ENCODE results near the gene DIDO1.

The DIDO1 gene

GRCh38 chr20:62949962-62950361 is 23.7 kb upstream of the DIDO1 start:
- Histone ChIP-seq H2BK12ac (ENCODE audit: low read length in 2 of 2) (no peak overlapping the region), H4K8ac (ENCODE audit: low read length) (no peak overlapping the region), H2AK5ac (ENCODE audit: low read length, severe bottlenecking) (no peak overlapping the region), H3K4me3 (ENCODE audit: insufficient read depth in 1 of 2, low read depth in 1 of 2, low read length in 2 of 2) (no peak overlapping the region), H2AFZ (ENCODE audit: low read depth, low read length) (no peak overlapping the region), H3K27me3 (ENCODE audit: control insufficient read depth in 1 of 2, insufficient read depth in 1 of 2, low read length in 2 of 2) (no peaks in the 10 kb centered on the region), H2BK15ac (ENCODE audit: low read depth, poor library complexity, severe bottlenecking) (no peak overlapping the region), H2BK5ac (ENCODE audit: low read depth, low read length, poor library complexity, severe bottlenecking) (no peak overlapping the region), H3K79me1 (replicated peaks; ENCODE audit: low read length, poor library complexity, severe bottlenecking) (peaks cover 26% of the 10 kb centered on the region), H3K23ac (ENCODE audit: low read length in 2 of 2) (no peak overlapping the region), H3K9me3 (ENCODE audit: control insufficient read depth, low read length) (peaks cover 6% of the 10 kb centered on the region), H3K18ac (ENCODE audit: low read depth in 1 of 2, low read length in 2 of 2) (no peak overlapping the region), H2BK120ac (ENCODE audit: low read depth, low read length) (no peak overlapping the region), H4K91ac (ENCODE audit: low read length) (no peak overlapping the region), H3K9ac (ENCODE audit: low read length) (no peak overlapping the region), H3K27ac (ENCODE audit: low read length, poor library complexity, severe bottlenecking) (no peak overlapping the region), H3K4me2 (ENCODE audit: low read length, poor library complexity, severe bottlenecking) (no peak overlapping the region), H3K36me3 (ENCODE audit: control insufficient read depth in 1 of 2, insufficient read depth in 2 of 2, low read depth in 1 of 2, low read length in 2 of 2) (peaks cover 53 to 60% of the 10 kb centered on the region in 2 experiments), H3K4me1 (ENCODE audit: control insufficient read depth, insufficient read depth, low read depth, low read length) (peaks cover 20% of the 10 kb centered on the region), H3K4ac (ENCODE audit: low read depth in 1 of 2, low read length in 2 of 2) (no peak overlapping the region), H3K14ac (ENCODE audit: low read length in 2 of 2) (no peak overlapping the region)
- 95% methylated on average over 12 of the region's 12 CpGs for WGBS
- DNase-seq: no peak

DNA sequence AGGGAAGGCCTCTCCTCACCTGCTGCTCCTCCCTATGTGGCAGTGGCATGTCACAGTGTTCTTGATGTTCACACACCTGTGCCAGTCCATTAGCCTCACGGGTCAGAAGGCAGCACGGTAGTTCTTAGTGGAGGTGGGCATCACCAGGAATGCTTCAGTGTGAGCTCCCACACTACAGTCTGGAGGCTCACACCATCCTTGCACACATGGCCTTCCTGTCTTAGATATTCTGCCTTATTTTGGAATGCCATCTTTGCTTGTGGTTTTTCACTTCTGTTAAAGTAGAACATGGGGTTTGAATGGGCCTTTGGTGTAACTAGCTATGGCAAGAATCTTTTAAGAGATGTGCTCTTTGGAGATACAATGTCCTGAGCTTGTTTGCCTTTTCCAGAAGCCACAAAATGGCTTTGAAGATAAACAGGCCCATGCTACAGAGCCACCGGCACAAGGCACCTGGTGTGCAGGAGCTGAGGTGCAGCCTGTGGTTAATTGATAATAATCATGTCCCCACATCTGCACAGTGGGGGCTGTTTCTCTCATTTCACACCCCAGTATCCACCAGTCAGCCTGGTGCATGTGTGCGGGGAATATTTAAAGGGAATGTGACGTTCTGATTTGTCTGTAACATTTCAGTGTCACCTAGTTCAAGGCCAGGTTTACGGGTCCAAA is 23.0 kb upstream of the DIDO1 start:
- WGBS: 91% methylated on average over 6 of the region's 6 CpGs

DNA sequence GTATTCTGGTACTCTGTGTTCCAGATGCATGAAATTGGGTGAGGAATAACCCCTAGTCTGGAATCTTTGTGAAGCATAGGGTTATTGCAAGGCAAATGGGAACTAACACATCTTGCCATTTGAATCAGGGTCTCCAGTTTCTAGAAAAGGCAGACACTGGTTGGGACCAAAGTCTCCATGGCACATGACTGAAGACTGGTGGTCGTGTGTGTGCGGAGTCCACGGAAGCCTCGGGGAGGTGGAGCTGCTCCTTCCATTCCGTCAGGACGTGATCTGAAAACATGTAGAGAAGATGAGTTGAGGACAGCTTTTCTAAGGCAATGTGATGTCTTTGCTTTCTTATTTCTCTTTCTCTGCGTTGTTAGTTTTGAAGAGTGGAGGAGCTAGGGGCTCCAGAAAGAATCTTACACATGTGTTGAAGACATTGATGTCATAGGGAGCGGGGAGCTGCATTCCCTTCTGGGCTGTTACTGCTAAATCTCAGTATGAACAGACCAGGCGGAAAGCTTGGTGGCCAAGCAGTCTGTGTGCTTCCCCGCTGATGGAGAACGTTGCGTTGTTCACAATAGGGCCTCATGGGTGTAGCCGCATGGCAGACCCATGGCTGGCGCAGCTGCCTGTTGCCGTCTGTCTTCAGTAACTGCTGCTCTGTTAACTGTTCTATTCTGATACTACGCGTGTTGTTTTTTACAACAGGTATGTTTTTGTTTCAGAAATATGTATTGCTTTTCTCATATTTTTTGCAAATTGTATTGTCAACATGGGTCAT is 21.4 kb upstream of the DIDO1 start:
- Histone ChIP-seq H2BK15ac (ENCODE audit: low read depth, poor library complexity, severe bottlenecking) (no peak overlapping the region), H3K9me3 (ENCODE audit: control insufficient read depth, low read length) (peaks cover 6% of the 10 kb centered on the region), H2AK5ac (ENCODE audit: low read length, severe bottlenecking) (no peak overlapping the region), H2AFZ (ENCODE audit: low read depth, low read length) (no peak overlapping the region), H3K23ac (ENCODE audit: low read length in 2 of 2) (no peak overlapping the region), H3K36me3 (ENCODE audit: control insufficient read depth in 1 of 2, insufficient read depth in 2 of 2, low read depth in 1 of 2, low read length in 2 of 2) (peaks cover 68 to 83% of the 10 kb centered on the region in 2 experiments), H3K79me1 (replicated peaks; ENCODE audit: low read length, poor library complexity, severe bottlenecking) (peaks cover 39% of the 10 kb centered on the region), H3K27ac (ENCODE audit: low read length, poor library complexity, severe bottlenecking) (no peak overlapping the region), H2BK120ac (ENCODE audit: low read depth, low read length) (no peak overlapping the region), H2BK12ac (ENCODE audit: low read length in 2 of 2) (no peak overlapping the region), H3K4me2 (ENCODE audit: low read length, poor library complexity, severe bottlenecking) (no peak overlapping the region), H4K8ac (ENCODE audit: low read length) (no peak overlapping the region), H2BK5ac (ENCODE audit: low read depth, low read length, poor library complexity, severe bottlenecking) (no peak overlapping the region), H3K9ac (ENCODE audit: low read length) (no peak overlapping the region), H4K91ac (ENCODE audit: low read length) (no peak overlapping the region), H3K4me3 (ENCODE audit: insufficient read depth in 1 of 2, low read depth in 1 of 2, low read length in 2 of 2) (no peak overlapping the region), H3K4me1 (ENCODE audit: control insufficient read depth, insufficient read depth, low read depth, low read length) (peaks cover 5% of the 10 kb centered on the region), H3K4ac (ENCODE audit: low read depth in 1 of 2, low read length in 2 of 2) (no peak overlapping the region), H3K18ac (ENCODE audit: low read depth in 1 of 2, low read length in 2 of 2) (no peak overlapping the region), H3K27me3 (ENCODE audit: control insufficient read depth in 1 of 2, insufficient read depth in 1 of 2, low read length in 2 of 2) (no peaks in the 10 kb centered on the region), H3K14ac (ENCODE audit: low read length in 2 of 2) (no peak overlapping the region)
- 97% methylated on average over 17 of the region's 17 CpGs for WGBS
- DNase-seq: no peak

More for the DNA sequence above, 23.0 kb upstream of the DIDO1 start:
- H2BK12ac ChIP-seq (ENCODE audit: low read length in 2 of 2): no peak overlapping the region
- no peaks in the 10 kb centered on the region for H3K27me3 ChIP-seq (ENCODE audit: control insufficient read depth in 1 of 2, insufficient read depth in 1 of 2, low read length in 2 of 2)
- H3K4me3 ChIP-seq (ENCODE audit: insufficient read depth in 1 of 2, low read depth in 1 of 2, low read length in 2 of 2): no peak overlapping the region
- H3K9me3 ChIP-seq (ENCODE audit: control insufficient read depth, low read length): peaks cover 6% of the 10 kb centered on the region
- no peak overlapping the region for H3K4ac ChIP-seq (ENCODE audit: low read depth in 1 of 2, low read length in 2 of 2)
- H2AFZ ChIP-seq (ENCODE audit: low read depth, low read length): no peak overlapping the region
- H2AK5ac ChIP-seq (ENCODE audit: low read length, severe bottlenecking): no peak overlapping the region
- H3K27ac ChIP-seq (ENCODE audit: low read length, poor library complexity, severe bottlenecking): no peak overlapping the region
- H2BK5ac ChIP-seq (ENCODE audit: low read depth, low read length, poor library complexity, severe bottlenecking): no peak overlapping the region
- no peak overlapping the region for H4K91ac ChIP-seq (ENCODE audit: low read length)
- no peak overlapping the region for H4K8ac ChIP-seq (ENCODE audit: low read length)
- H3K9ac ChIP-seq (ENCODE audit: low read length): no peak overlapping the region
- no peak overlapping the region for H2BK15ac ChIP-seq (ENCODE audit: low read depth, poor library complexity, severe bottlenecking)
- peaks cover 17% of the 10 kb centered on the region for H3K4me1 ChIP-seq (ENCODE audit: control insufficient read depth, insufficient read depth, low read depth, low read length)
- peaks cover 31% of the 10 kb centered on the region for H3K79me1 ChIP-seq (replicated peaks; ENCODE audit: low read length, poor library complexity, severe bottlenecking)
- no peak overlapping the region for H3K4me2 ChIP-seq (ENCODE audit: low read length, poor library complexity, severe bottlenecking)
- H3K36me3 ChIP-seq (ENCODE audit: control insufficient read depth in 1 of 2, insufficient read depth in 2 of 2, low read depth in 1 of 2, low read length in 2 of 2): peaks cover 59 to 67% of the 10 kb centered on the region in 2 experiments
- H3K14ac ChIP-seq (ENCODE audit: low read length in 2 of 2): no peak overlapping the region
- H3K23ac ChIP-seq (ENCODE audit: low read length in 2 of 2): no peak overlapping the region
- no peak overlapping the region for H2BK120ac ChIP-seq (ENCODE audit: low read depth, low read length)
- H3K18ac ChIP-seq (ENCODE audit: low read depth in 1 of 2, low read length in 2 of 2): no peak overlapping the region
- no peak for DNase-seq

DNA sequence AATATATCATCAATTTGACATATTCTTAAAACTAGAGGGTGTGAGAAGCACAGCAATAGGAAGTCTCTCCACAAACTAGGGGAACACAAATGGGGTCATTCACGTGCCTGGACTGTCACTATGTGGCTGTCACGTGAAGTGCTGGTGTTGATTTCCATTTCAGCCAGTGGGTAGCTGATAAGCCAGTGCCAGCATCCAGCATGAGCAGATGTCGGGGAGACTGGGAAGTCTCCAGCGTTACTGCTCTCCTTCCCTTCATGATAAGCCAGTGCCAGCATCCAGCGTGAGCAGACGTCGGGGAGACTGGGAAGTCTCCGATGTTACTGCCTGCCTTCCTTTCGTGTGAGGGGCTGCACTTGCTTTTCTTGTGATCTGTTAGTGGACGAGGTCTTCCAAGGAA is 20.6 kb upstream of the DIDO1 start:
- Histone ChIP-seq H2AFZ (ENCODE audit: low read depth, low read length) (no peak overlapping the region), H3K4me3 (ENCODE audit: insufficient read depth in 1 of 2, low read depth in 1 of 2, low read length in 2 of 2) (no peak overlapping the region), H3K27me3 (ENCODE audit: control insufficient read depth in 1 of 2, insufficient read depth in 1 of 2, low read length in 2 of 2) (no peaks in the 10 kb centered on the region), H3K4me2 (ENCODE audit: low read length, poor library complexity, severe bottlenecking) (no peak overlapping the region), H3K18ac (ENCODE audit: low read depth in 1 of 2, low read length in 2 of 2) (no peak overlapping the region), H4K8ac (ENCODE audit: low read length) (no peak overlapping the region), H2BK5ac (ENCODE audit: low read depth, low read length, poor library complexity, severe bottlenecking) (no peak overlapping the region), H3K4ac (ENCODE audit: low read depth in 1 of 2, low read length in 2 of 2) (no peak overlapping the region), H3K14ac (ENCODE audit: low read length in 2 of 2) (no peak overlapping the region), H3K36me3 (ENCODE audit: control insufficient read depth in 1 of 2, insufficient read depth in 2 of 2, low read depth in 1 of 2, low read length in 2 of 2) (peaks cover 71 to 89% of the 10 kb centered on the region in 2 experiments), H3K79me1 (replicated peaks; ENCODE audit: low read length, poor library complexity, severe bottlenecking) (peaks cover 41% of the 10 kb centered on the region), H2AK5ac (ENCODE audit: low read length, severe bottlenecking) (no peak overlapping the region), H3K9me3 (ENCODE audit: control insufficient read depth, low read length) (peaks cover 6% of the 10 kb centered on the region), H3K23ac (ENCODE audit: low read length in 2 of 2) (no peak overlapping the region), H2BK120ac (ENCODE audit: low read depth, low read length) (no peak overlapping the region), H3K4me1 (ENCODE audit: control insufficient read depth, insufficient read depth, low read depth, low read length) (peaks cover 2% of the 10 kb centered on the region), H3K9ac (ENCODE audit: low read length) (no peak overlapping the region), H2BK15ac (ENCODE audit: low read depth, poor library complexity, severe bottlenecking) (no peak overlapping the region), H3K27ac (ENCODE audit: low read length, poor library complexity, severe bottlenecking) (no peak overlapping the region), H2BK12ac (ENCODE audit: low read length in 2 of 2) (no peak overlapping the region), H4K91ac (ENCODE audit: low read length) (no peak overlapping the region)
- 93% methylated on average over 10 of the region's 10 CpGs for WGBS
- no peak for DNase-seq
